SK-N-SH (cell line): Measurements from ENCODE around the gene IGF1R.

ENCODE experiments used
- ELF1 ChIP-seq: IDR thresholded peaks from 2 replicates; pipeline ENCODE4 v1.4.0; 2012
- EP300 ChIP-seq, 2 experiments: IDR thresholded peaks; 2 replicates each; pipeline versions ENCODE4 v1.4.0 to v1.6.1; 2012; ENCODE audit warnings: borderline replicate concordance in 1 of 2, low read depth in 1 of 2, low read length in 1 of 2
- JUND ChIP-seq: IDR thresholded peaks from 2 replicates; pipeline ENCODE4 v1.4.0; 2012
- POLR2AphosphoS5 ChIP-seq: IDR thresholded peaks from 2 replicates; pipeline ENCODE4 v1.6.1; 2012; ENCODE audit warnings: low read depth, low read length
- RFX5 ChIP-seq: IDR thresholded peaks from 2 replicates; pipeline ENCODE4 v1.6.1; 2012; ENCODE audit warnings: mild to moderate bottlenecking, improper control_type of control experiment, low read length
- TF ChIP-seq, protein P1 (sequence below): fragments of 200-600 bp; sonication (generic); IDR thresholded peaks from 2 replicates; pipeline ENCODE4 v1.6.1; 2017; ENCODE audit warnings: antibody characterized with exemption, mild to moderate bottlenecking, moderate library complexity

DNA sequence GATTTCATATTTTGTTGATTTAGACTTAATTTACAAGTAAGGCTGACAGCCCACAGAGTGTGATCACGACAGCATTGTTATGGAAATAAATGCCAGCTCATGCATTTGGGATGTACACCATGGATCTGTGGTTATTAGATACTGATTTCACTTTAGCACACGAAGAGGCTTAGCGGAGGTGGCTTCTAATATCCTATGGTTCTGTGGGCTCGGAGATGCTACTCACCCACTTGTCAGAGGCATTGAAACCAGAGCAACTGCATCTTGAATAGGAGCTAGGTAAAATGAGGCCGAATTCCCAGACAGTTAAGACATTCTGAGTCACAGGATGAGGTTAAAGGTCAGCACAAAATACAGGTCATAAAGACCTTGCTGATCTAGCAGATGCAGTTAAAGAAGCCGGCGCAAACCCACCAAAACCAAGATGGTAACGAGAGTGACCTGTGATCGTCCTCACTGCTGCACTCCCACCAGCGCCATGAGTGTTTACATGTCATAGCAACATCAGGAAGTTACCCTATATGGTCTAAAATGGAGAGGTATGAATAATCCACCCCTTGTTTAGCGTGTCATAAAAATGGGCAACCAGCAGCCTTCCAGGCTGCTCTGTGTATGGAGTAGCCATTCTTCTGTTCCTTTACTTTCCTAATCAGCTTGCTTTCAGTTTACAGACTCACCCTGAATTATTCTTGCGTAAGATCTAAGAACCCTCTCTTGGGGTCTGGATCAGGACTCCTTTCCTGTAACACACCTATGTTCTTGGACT lies 241.8 kb downstream of the IGF1R start:
- TF ChIP-seq ELF1 (no peak), RFX5 (no peak), EP300 (IDR thresholded peaks at IDR 0.05; ENCODE audit: borderline replicate concordance in 1 of 2, low read depth in 1 of 2, low read length in 1 of 2) (no peak), POLR2AphosphoS5 (no peak), JUND (no peak)
- TF ChIP-seq, protein P1, sequence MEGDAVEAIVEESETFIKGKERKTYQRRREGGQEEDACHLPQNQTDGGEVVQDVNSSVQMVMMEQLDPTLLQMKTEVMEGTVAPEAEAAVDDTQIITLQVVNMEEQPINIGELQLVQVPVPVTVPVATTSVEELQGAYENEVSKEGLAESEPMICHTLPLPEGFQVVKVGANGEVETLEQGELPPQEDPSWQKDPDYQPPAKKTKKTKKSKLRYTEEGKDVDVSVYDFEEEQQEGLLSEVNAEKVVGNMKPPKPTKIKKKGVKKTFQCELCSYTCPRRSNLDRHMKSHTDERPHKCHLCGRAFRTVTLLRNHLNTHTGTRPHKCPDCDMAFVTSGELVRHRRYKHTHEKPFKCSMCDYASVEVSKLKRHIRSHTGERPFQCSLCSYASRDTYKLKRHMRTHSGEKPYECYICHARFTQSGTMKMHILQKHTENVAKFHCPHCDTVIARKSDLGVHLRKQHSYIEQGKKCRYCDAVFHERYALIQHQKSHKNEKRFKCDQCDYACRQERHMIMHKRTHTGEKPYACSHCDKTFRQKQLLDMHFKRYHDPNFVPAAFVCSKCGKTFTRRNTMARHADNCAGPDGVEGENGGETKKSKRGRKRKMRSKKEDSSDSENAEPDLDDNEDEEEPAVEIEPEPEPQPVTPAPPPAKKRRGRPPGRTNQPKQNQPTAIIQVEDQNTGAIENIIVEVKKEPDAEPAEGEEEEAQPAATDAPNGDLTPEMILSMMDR = no peak
